Endodermal cell (in vitro differentiated cells): ENCODE results near the gene COL28A1. TPM values are rescaled to one million over a fixed set of nuclear protein-coding genes. Genes with fewer than 3 reads are reported as not detected.

Experiments used
- DNase-seq: peaks from one replicate; pipeline ENCODE4 v3.0.0-alpha.2; 2017
- H3K27ac ChIP-seq: 2 replicates; pipeline ENCODE4 v1.5.1; 2013; ENCODE audit warnings: mild to moderate bottlenecking, low read depth, low read length, moderate library complexity
- H3K27me3 ChIP-seq: 2 replicates; pipeline ENCODE4 v1.6.1; 2013; ENCODE audit warnings: mild to moderate bottlenecking, low read length, moderate library complexity; ENCODE audit not compliant: insufficient read depth, control insufficient read depth, poor library complexity, severe bottlenecking
- H3K36me3 ChIP-seq: 2 replicates; pipeline ENCODE4 v1.7.0; 2013; ENCODE audit warnings: mild to moderate bottlenecking, low read length, moderate library complexity; ENCODE audit not compliant: control insufficient read depth, insufficient read depth
- H3K4me1 ChIP-seq: one replicate; pipeline ENCODE4 v1.7.0; 2013; ENCODE audit warnings: low read length; ENCODE audit not compliant: control insufficient read depth, insufficient read depth
- H3K4me3 ChIP-seq: 2 replicates; pipeline ENCODE4 v1.5.1; 2013; ENCODE audit warnings: mild to moderate bottlenecking, low read length, moderate library complexity
- H3K9ac ChIP-seq: 2 replicates; pipeline ENCODE4 v1.6.1; 2013; ENCODE audit warnings: mild to moderate bottlenecking, low read length, moderate library complexity; ENCODE audit not compliant: poor library complexity, severe bottlenecking; ENCODE audit errors: extremely low read depth
- H3K9me3 ChIP-seq: 2 replicates; pipeline ENCODE4 v1.6.1; 2013; ENCODE audit warnings: mild to moderate bottlenecking, low read length, moderate library complexity; ENCODE audit not compliant: control insufficient read depth
- H3K27ac Mint-ChIP-seq: 2 replicates; pipeline ENCODE4 v1.8.0; 2020; ENCODE audit warnings: mixed read lengths
- H3K27me3 Mint-ChIP-seq: 2 replicates; pipeline ENCODE4 v1.8.0; 2021; ENCODE audit warnings: mild to moderate bottlenecking, mixed read lengths; ENCODE audit not compliant: insufficient read depth
- H3K36me3 Mint-ChIP-seq: 2 replicates; pipeline ENCODE4 v1.8.0; 2020; ENCODE audit warnings: low read depth, mixed read lengths
- H3K4me1 Mint-ChIP-seq: 2 replicates; pipeline ENCODE4 v1.8.0; 2020; ENCODE audit warnings: mixed read lengths
- H3K4me3 Mint-ChIP-seq: 2 replicates; pipeline ENCODE4 v1.8.0; 2020; ENCODE audit warnings: mild to moderate bottlenecking, moderate library complexity, mixed read lengths
- H3K9me3 Mint-ChIP-seq: 2 replicates; pipeline ENCODE4 v1.8.0; 2020; ENCODE audit warnings: mild to moderate bottlenecking, mixed read lengths
- CTCF ChIP-seq: fragments of 200-600 bp; sonication (generic); conservative IDR thresholded peaks from 2 replicates; pipeline ENCODE4 v1.5.0; 2021; ENCODE audit warnings: antibody characterized with exemption, mild to moderate bottlenecking
- WGBS, 2 experiments: methylation state at CpG; one replicate each; pipeline versions ENCODE4 v1.1.5 to v1.1.7; 2013; ENCODE audit warnings: missing lambda C conversion rate in 2 of 2, mixed read lengths in 1 of 2; ENCODE audit not compliant: insufficient coverage in 1 of 2, insufficient read length in 1 of 2; 5-methylcytosine and 5-hydroxymethylcytosine counted together
- total RNA-seq, 2 donors: library from RNA; stranded (reverse); fragmentation: NEBNext Ultra II Directional in 1 of 2; extraction: Animal tissue kit (Norgen Biotek cat#: 25700) in 1 of 2; gene quantifications; 2 replicates in 1 of 2; 3 replicates in 1 of 2; pipeline ENCODE4 v1.2.1, GENCODE V29; 2021

The COL28A1 gene
- total RNA-seq, 2 donors from 2014 or later = 0.44 to 1.2 TPM

DNA sequence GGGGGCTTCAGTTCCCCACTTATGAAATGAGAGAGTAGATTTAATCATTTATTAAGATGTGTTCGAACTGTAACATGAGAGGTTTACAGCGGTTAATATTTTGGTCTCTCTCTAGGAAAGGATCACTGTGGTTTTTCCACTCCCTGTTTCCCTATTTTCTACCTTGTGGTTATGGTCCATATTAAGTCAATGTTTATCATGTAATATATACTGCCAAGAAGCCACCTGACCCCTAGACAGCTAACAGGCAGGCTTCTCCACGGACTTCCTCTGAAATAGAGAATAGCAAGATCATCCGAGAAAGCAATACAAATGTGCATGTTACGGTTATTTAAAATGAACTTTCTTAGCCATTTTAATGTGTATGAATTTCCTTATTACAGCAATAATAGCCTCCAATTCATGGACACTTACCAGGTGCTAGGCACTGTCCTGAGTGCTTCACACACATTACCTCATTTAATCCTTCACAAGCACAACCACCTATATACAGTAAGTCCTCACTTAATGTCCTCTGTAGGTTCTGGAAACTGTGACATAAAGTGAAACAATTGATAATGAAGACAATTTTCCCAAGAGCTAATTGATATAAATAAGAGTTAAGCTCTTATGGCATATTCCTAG lies 835 bp upstream of the COL28A1 start:
- no peaks in the 10 kb centered on the region for H3K27me3 Mint-ChIP-seq
- Histone ChIP-seq H3K4me1 (no peaks in the 10 kb centered on the region), H3K9ac (no peak overlapping the region), H3K27ac (no peak overlapping the region), H3K4me3 (no peak overlapping the region), H3K36me3 (no peaks in the 10 kb centered on the region), H3K27me3 (no peaks in the 10 kb centered on the region), H3K9me3 (no peaks in the 10 kb centered on the region)
- no peak for TF ChIP-seq CTCF
- no peak overlapping the region for H3K4me3 Mint-ChIP-seq
- no peaks in the 10 kb centered on the region for H3K36me3 Mint-ChIP-seq
- H3K9me3 Mint-ChIP-seq = no peaks in the 10 kb centered on the region
- H3K27ac Mint-ChIP-seq = no peak overlapping the region
- no peak for DNase-seq
- 92 to 100% methylated on average over 2 to 5 of the region's 5 CpGs for WGBS, 2 experiments
- no peaks in the 10 kb centered on the region for H3K4me1 Mint-ChIP-seq

- no peak overlapping the region for H3K4me3 Mint-ChIP-seq
- Histone ChIP-seq H3K4me3 (no peak overlapping the region), H3K9ac (no peak overlapping the region), H3K4me1 (no peaks in the 10 kb centered on the region), H3K9me3 (no peaks in the 10 kb centered on the region), H3K27ac (no peak overlapping the region), H3K27me3 (no peaks in the 10 kb centered on the region), H3K36me3 (no peaks in the 10 kb centered on the region)
- no peak for TF ChIP-seq CTCF
- H3K36me3 Mint-ChIP-seq = no peaks in the 10 kb centered on the region
- H3K27ac Mint-ChIP-seq = no peak overlapping the region
- WGBS, 2 experiments = 87 to 96% methylated on average over 3 of the region's 3 CpGs
- no peaks in the 10 kb centered on the region for H3K27me3 Mint-ChIP-seq
- no peak for DNase-seq
- H3K4me1 Mint-ChIP-seq = no peaks in the 10 kb centered on the region
- no peaks in the 10 kb centered on the region for H3K9me3 Mint-ChIP-seq
Measured at GRCh38 chr7:7533831-7534430, 1.7 kb downstream of the COL28A1 start.

- Histone ChIP-seq H3K4me1 (no peaks in the 10 kb centered on the region), H3K27me3 (no peaks in the 10 kb centered on the region), H3K4me3 (no peak overlapping the region), H3K9me3 (no peaks in the 10 kb centered on the region), H3K27ac (no peak overlapping the region), H3K9ac (no peak overlapping the region), H3K36me3 (no peaks in the 10 kb centered on the region)
- no peak overlapping the region for H3K27ac Mint-ChIP-seq
- 95 to 98% methylated on average over 4 of the region's 4 CpGs for WGBS, 2 experiments
- H3K4me1 Mint-ChIP-seq = no peaks in the 10 kb centered on the region
- no peaks in the 10 kb centered on the region for H3K27me3 Mint-ChIP-seq
- H3K9me3 Mint-ChIP-seq = no peaks in the 10 kb centered on the region
- no peaks in the 10 kb centered on the region for H3K36me3 Mint-ChIP-seq
- no peak for DNase-seq
- no peak for TF ChIP-seq CTCF
- no peak overlapping the region for H3K4me3 Mint-ChIP-seq
Measured at GRCh38 chr7:7529328-7529727, 6.3 kb downstream of the COL28A1 start.
